GM12878 (cell line): ENCODE measurements around the gene PDZD7. TPM values are rescaled to one million over a fixed set of nuclear protein-coding genes. Genes with fewer than 3 reads are reported as not detected.

Experiments used
- ATAC-seq: fragments of 200-7000 bp; cut with Tn5 transposase; 3 replicates; pipeline ENCODE4 v1.9.1; 2020; ENCODE audit warnings: mild to moderate bottlenecking, moderate library complexity
- BruUV-seq: library from RNA; stranded (reverse); fragments of 400-500 nt; replicated peaks from 2 replicates; lab custom pipeline; 2021; lab: Mats Ljungman, UMichigan
- CTCF ChIA-PET: fragments of 300-600 bp; sonication (Branson Sonifier 250); formaldehyde crosslinking; extraction: SDS; loops from one replicate; lab custom pipeline; 2021; ENCODE audit warnings: inconsistent platforms; lab: Yijun Ruan, JAX
- POLR2A ChIA-PET: fragments of 350-600 bp; formaldehyde crosslinking; extraction: SDS; loops from one replicate; lab custom pipeline; 2021; ENCODE audit warnings: inconsistent platforms; lab: Charles Lee
- RAD21 ChIA-PET: fragments of 300-600 bp; sonication (Branson Sonifier 250); formaldehyde crosslinking; loops from one replicate; lab custom pipeline; 2023; ENCODE audit warnings: antibody characterized with exemption; ENCODE audit not compliant: unreplicated experiment; lab: Charles Lee
- SMC1A ChIA-PET: fragments of 300-600 bp; sonication (Branson Sonifier 250); formaldehyde crosslinking; loops from one replicate; lab custom pipeline; 2023; ENCODE audit not compliant: unreplicated experiment, uncharacterized antibody; lab: Charles Lee
- DNase-seq: peaks from one replicate; pipeline ENCODE4 v3.0.0-alpha.2; 2011; ENCODE audit warnings: low read depth, low spot score
- FAIRE-seq: peaks from 3 replicates; lab custom pipeline; 2011; peaks lifted over from hg19 to GRCh38; lab: Jason Lieb, UNC
- H2AFZ ChIP-seq: 2 replicates; pipeline ENCODE4 v1.6.0; 2011; ENCODE audit warnings: low read depth, low read length, control low read depth; ENCODE audit not compliant: control insufficient read depth
- H3K27ac ChIP-seq: 2 replicates; pipeline ENCODE4 v1.5.1; 2011; ENCODE audit warnings: control low read depth; ENCODE audit not compliant: control insufficient read depth, insufficient read depth
- H3K27me3 ChIP-seq, 2 experiments: replicated peaks in 1 of 2; 2 replicates each; pipeline versions ENCODE4 v1.6.0 to v1.6.1; 2011; ENCODE audit warnings: low read length in 1 of 2; ENCODE audit not compliant: control insufficient read depth in 2 of 2, insufficient read depth in 2 of 2
- H3K36me3 ChIP-seq, 2 experiments: 2 replicates each; pipeline ENCODE4 v1.5.1; 2011; ENCODE audit warnings: low read length in 1 of 2; ENCODE audit not compliant: control insufficient read depth in 2 of 2, insufficient read depth in 2 of 2
- H3K4me1 ChIP-seq: 2 replicates; pipeline ENCODE4 v1.6.1; 2011; ENCODE audit warnings: mild to moderate bottlenecking, low read length, moderate library complexity, mixed read lengths; ENCODE audit not compliant: control insufficient read depth, insufficient read depth
- H3K4me2 ChIP-seq: 2 replicates; pipeline ENCODE4 v1.6.0; 2011; ENCODE audit warnings: control low read depth; ENCODE audit not compliant: control insufficient read depth, insufficient read depth
- H3K4me3 ChIP-seq: fragments of 200-600 bp; sonication (generic); 2 replicates; pipeline ENCODE4 v1.5.1; 2016
- H3K79me2 ChIP-seq: 2 replicates; pipeline ENCODE4 v1.6.0; 2011; ENCODE audit warnings: low read length; ENCODE audit not compliant: control insufficient read depth, insufficient read depth
- H3K9ac ChIP-seq: 2 replicates; pipeline ENCODE4 v1.8.0; 2011; ENCODE audit warnings: low read length, control low read depth, mixed read lengths; ENCODE audit not compliant: control insufficient read depth, insufficient read depth
- H3K9me3 ChIP-seq: replicated peaks from 3 replicates; pipeline ENCODE4 v1.5.1; 2011; ENCODE audit warnings: mild to moderate bottlenecking, low read length; ENCODE audit not compliant: control insufficient read depth, insufficient read depth
- H4K20me1 ChIP-seq: 2 replicates; pipeline ENCODE4 v1.6.0; 2011; ENCODE audit not compliant: control insufficient read depth, insufficient read depth
- BCL11A ChIP-seq: IDR thresholded peaks from 2 replicates; pipeline ENCODE4 v1.6.1; 2011; ENCODE audit warnings: low read depth, low read length
- CEBPB ChIP-seq, 2 experiments: fragments of 150-350 bp in 1 of 2; IDR thresholded peaks; 2 replicates each; pipeline ENCODE4 v1.6.1; 2012 to 2014; ENCODE audit warnings: low read depth in 2 of 2, low read length in 2 of 2, borderline replicate concordance in 1 of 2, inconsistent platforms in 1 of 2
- EZH2 ChIP-seq: IDR thresholded peaks from 2 replicates; pipeline ENCODE4 v1.6.1; 2012; ENCODE audit warnings: low read depth, mild to moderate bottlenecking, control low read depth, inconsistent platforms, low read length, borderline replicate concordance; ENCODE audit not compliant: control insufficient read depth
- HDAC6 ChIP-seq: fragments of 200-600 bp; sonication (generic); IDR thresholded peaks from one replicate; pipeline ENCODE4 v1.8.0; 2017; ENCODE audit warnings: antibody characterized with exemption; ENCODE audit not compliant: unreplicated experiment
- IKZF2 ChIP-seq, 2 experiments: fragments of 450-650 bp; IDR thresholded peaks; 2 replicates each; pipeline ENCODE4 v1.6.1; 2017; ENCODE audit warnings: mild to moderate bottlenecking in 2 of 2, moderate library complexity in 2 of 2
- NR2C2 ChIP-seq: IDR thresholded peaks from 2 replicates; pipeline ENCODE4 v1.6.1; 2011; ENCODE audit warnings: borderline replicate concordance, low read depth; ENCODE audit not compliant: control insufficient read depth, insufficient read length
- POLR2A ChIP-seq: IDR thresholded peaks from 2 replicates; pipeline ENCODE4 v1.6.1; 2011; ENCODE audit warnings: low read depth, mild to moderate bottlenecking, low read length
- SPI1 ChIP-seq: IDR thresholded peaks from 2 replicates; pipeline ENCODE4 v1.6.1; 2011; ENCODE audit warnings: low read depth, mild to moderate bottlenecking, low read length, moderate library complexity, borderline replicate concordance; ENCODE audit not compliant: insufficient read depth
- ZNF687 ChIP-seq: fragments of 450-650 bp; IDR thresholded peaks from 2 replicates; pipeline ENCODE4 v1.6.1; 2017; ENCODE audit warnings: mild to moderate bottlenecking, moderate library complexity
- ZZZ3 ChIP-seq: IDR thresholded peaks from 2 replicates; pipeline ENCODE4 v1.6.1; 2011; ENCODE audit warnings: low read depth; ENCODE audit not compliant: control insufficient read depth, insufficient read length
- WGBS: methylation state at CpG from one replicate; pipeline ENCODE4 v1.1.6; 2016; ENCODE audit warnings: low lambda C conversion rate; ENCODE audit not compliant: insufficient replicate concordance, insufficient coverage; ENCODE audit errors: missing lambda C conversion rate; 5-methylcytosine and 5-hydroxymethylcytosine counted together
- in situ Hi-C: fragments of 300-500 bp; cut with MboI; formaldehyde crosslinking; loops from 9 replicates; pipeline ENCODE4 v1.14.3; 2018; ENCODE audit warnings: mixed read lengths
- intact Hi-C: fragments of 100-400 bp; cut with micrococcal nuclease; formaldehyde crosslinking; loops from one replicate; pipeline ENCODE4 v1.14.2; 2022; ENCODE audit not compliant: unreplicated experiment
- polyA plus RNA-seq, 11 experiments: library from polyadenylated mRNA; depleted of rRNA in 4 of 11; unstranded in 6 of 11; stranded (reverse) in 5 of 11; fragments of >200 nt; fragmentation: Nextera tagmentation in 4 of 11; fragmentation: Illumina TruSeq in 1 of 11; extraction: Ambion mirVana in 4 of 11; extraction: Trizol in 1 of 11; gene quantifications; 1 replicate in 1 of 11; 2 replicates in 10 of 11; pipeline versions ENCODE4 v1.2.1 to v1.2.3, GENCODE V29; 2011 to 2016; ENCODE audit warnings: inconsistent platforms in 2 of 11, missing spikeins in 2 of 11, low read depth in 1 of 11
- total RNA-seq, 4 experiments: library from RNA; depleted of rRNA in 3 of 4; stranded (reverse); fragments of >200 nt in 3 of 4; fragmentation: Illumina TruSeq in 1 of 4; extraction: Trizol in 1 of 4; gene quantifications; 2 replicates each; pipeline versions ENCODE4 v1.2.1 to v1.2.3, GENCODE V29; 2013 to 2021

Gene PDZD7
- total and polyA plus RNA-seq, 10 of the 15 experiments (the other 5 are each of a cell fraction or from before 2014, with no cell fraction given) = 0.01 to 0.20 (median 0.03) TPM; not detected in 7

GRCh38 chr10:100988166-100988565 lies 42.8 kb downstream of the PDZD7 start:
- in situ Hi-C loops = no loop called here
- FAIRE-seq = no peak
- 73% methylated on average over 10 of the region's 10 CpGs for WGBS
- TF ChIP-seq IKZF2 (IDR thresholded peaks at IDR 0.05) (no peak), POLR2A (0 out of 2 replicates have a peak, but pooled peaks have one; percentile 16)
- Histone ChIP-seq H3K4me1 (peaks cover 16% of the 10 kb centered on the region), H3K27me3 (no peaks in the 10 kb centered on the region), H3K79me2 (peaks cover 37% of the 10 kb centered on the region), H4K20me1 (no peaks in the 10 kb centered on the region), H3K9ac (peak overlapping the region; percentile 86), H3K27ac (peak overlapping the region; percentile 71; the same call in 1 of the 2 replicates), H3K4me3 (peak overlapping the region; percentile 98), H3K4me2 (peak overlapping the region; percentile 100), H3K9me3 (no peaks in the 10 kb centered on the region), H2AFZ (no peak overlapping the region), H3K36me3 (peaks cover 10 to 14% of the 10 kb centered on the region in 2 experiments)
- no TSS peak for BruUV-seq
- SMC1A ChIA-PET = interaction anchor here (1.5 kb wide), 1 partner anchor 9 kb away, joined by 4 read pairs; no protein-coding TSS in a partner anchor
- no peak for ATAC-seq
- intact Hi-C loops = no loop called here
- POLR2A ChIA-PET = interaction anchor here (1.3 kb wide), 1 partner anchor 8 kb away, joined by 3 read pairs; no protein-coding TSS in a partner anchor
- DNase-seq = no peak
- RAD21 ChIA-PET = interaction anchor here (0.9 kb wide), 1 partner anchor 26 kb away, joined by 6 read pairs; no protein-coding TSS in a partner anchor
- CTCF ChIA-PET = interaction anchor here (5.5 kb wide), 1 partner anchor 9 kb away, joined by 42 read pairs; no protein-coding TSS in a partner anchor

DNA sequence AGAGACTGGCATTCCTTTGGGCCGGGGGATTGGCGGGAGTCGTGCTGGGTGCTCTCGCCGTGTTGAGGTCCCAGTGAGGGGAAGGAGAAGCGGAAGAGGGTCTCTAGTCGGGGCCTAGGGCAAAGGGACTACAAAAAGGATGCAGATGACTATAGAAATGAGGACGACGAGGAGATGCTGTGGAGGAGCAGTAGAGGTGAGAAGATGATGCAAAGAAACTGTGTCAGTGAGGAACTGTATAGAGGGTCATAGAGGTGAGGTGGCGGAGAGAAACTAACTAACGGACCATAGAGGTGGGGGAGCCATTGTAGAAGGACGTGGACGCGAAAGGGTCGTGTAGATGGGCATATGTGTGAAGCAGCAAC lies 43.3 kb downstream of the PDZD7 start:
- CTCF ChIA-PET = interaction anchor here (0.7 to 5.5 kb wide), 4 partner anchors 9 to 80 kb away, joined by 3 to 42 read pairs (median 9); no protein-coding TSS in a partner anchor
- peaks cover 16% of the 10 kb centered on the region for H3K4me1 ChIP-seq
- WGBS = 3% methylated on average over 15 of the region's 15 CpGs
- no peaks in the 10 kb centered on the region for H3K9me3 ChIP-seq
- in situ Hi-C loops = no loop called here
- peaks cover 9 to 14% of the 10 kb centered on the region in 2 experiments; a peak in 3 of 4 replicates for H3K36me3 ChIP-seq
- peak overlapping the region; percentile 98 for H3K4me3 ChIP-seq
- RAD21 ChIA-PET = interaction anchor here (0.6 to 0.9 kb wide), 2 partner anchors 11 to 26 kb away, joined by 4 to 6 read pairs; no protein-coding TSS in a partner anchor
- H2AFZ ChIP-seq = peak overlapping the region; percentile 99
- peak overlapping the region; percentile 100 for H3K4me2 ChIP-seq
- DNase-seq (no peak), ATAC-seq (peak; percentile 15), FAIRE-seq (no peak)
- BruUV-seq = no TSS peak
- POLR2A ChIA-PET = interaction anchor here (2.8 kb wide), 1 partner anchor 10 kb away, joined by 23 read pairs; the partner anchor contains the start of gene LZTS2
- H3K79me2 ChIP-seq = peaks cover 37% of the 10 kb centered on the region
- intact Hi-C loops = no loop called here
- no peaks in the 10 kb centered on the region for H3K27me3 ChIP-seq
- H3K9ac ChIP-seq = peak overlapping the region; percentile 86
- no peaks in the 10 kb centered on the region for H4K20me1 ChIP-seq
- SMC1A ChIA-PET = interaction anchor here (1.5 kb wide), 1 partner anchor 9 kb away, joined by 4 read pairs; no protein-coding TSS in a partner anchor
- H3K27ac ChIP-seq = peak overlapping the region; percentile 71
- TF ChIP-seq BCL11A = no peak
- no peak; the same call in 1 of the 2 replicates for TF ChIP-seq SPI1
- no peak for TF ChIP-seq ZZZ3
- no peak for TF ChIP-seq EZH2
- TF ChIP-seq CEBPB (IDR thresholded peaks at IDR 0.05; ENCODE audit: borderline replicate concordance in 1 of 2, low read depth in 2 of 2, low read length in 2 of 2) = no peak
- TF ChIP-seq HDAC6 = no peak
- no peak for TF ChIP-seq ZNF687
- peak; percentile 7 for TF ChIP-seq NR2C2
